Neuronal stem cell (in vitro differentiated cells): Measurements from ENCODE around the gene KSR2.

ENCODE experiments used
- DNase-seq: peaks from one replicate; pipeline ENCODE4 v3.0.0-alpha.2; 2013; ENCODE audit warnings: low spot score
- H2AFZ ChIP-seq: one replicate; pipeline ENCODE4 v1.6.1; 2013; ENCODE audit warnings: mild to moderate bottlenecking, low read length, inconsistent platforms
- H2AK5ac ChIP-seq: 2 replicates; pipeline ENCODE4 v1.6.1; 2013; ENCODE audit warnings: low read depth, mild to moderate bottlenecking, inconsistent platforms, low read length, moderate library complexity, mixed read lengths
- H2BK120ac ChIP-seq: 2 replicates; pipeline ENCODE4 v1.6.1; 2013; ENCODE audit warnings: low read depth, mild to moderate bottlenecking, inconsistent platforms, low read length, moderate library complexity, mixed read lengths
- H2BK12ac ChIP-seq: one replicate; pipeline ENCODE4 v1.6.1; 2013; ENCODE audit warnings: low read length, inconsistent platforms
- H2BK15ac ChIP-seq: 2 replicates; pipeline ENCODE4 v1.6.1; 2013; ENCODE audit warnings: mild to moderate bottlenecking, low read length, inconsistent platforms, mixed read lengths
- H2BK5ac ChIP-seq: one replicate; pipeline ENCODE4 v1.6.1; 2013; ENCODE audit warnings: inconsistent platforms, mild to moderate bottlenecking, low read length, moderate library complexity
- H3K14ac ChIP-seq: one replicate; pipeline ENCODE4 v1.6.1; 2013; ENCODE audit warnings: low read length, inconsistent platforms
- H3K18ac ChIP-seq: 2 replicates; pipeline ENCODE4 v1.6.1; 2013; ENCODE audit warnings: low read length, inconsistent platforms
- H3K23ac ChIP-seq: 2 replicates; pipeline ENCODE4 v1.6.1; 2013; ENCODE audit warnings: low read depth, mild to moderate bottlenecking, mixed read lengths, low read length, inconsistent platforms; ENCODE audit not compliant: poor library complexity
- H3K27ac ChIP-seq: replicated peaks from 3 replicates; pipeline ENCODE4 v1.5.1; 2013; ENCODE audit warnings: low read length, inconsistent platforms
- H3K27me3 ChIP-seq, 3 experiments: 2 replicates each; pipeline ENCODE4 v1.6.1; 2013; ENCODE audit warnings: low read length in 3 of 3, mild to moderate bottlenecking in 2 of 3, inconsistent platforms in 1 of 3, low read depth in 1 of 3, mixed read lengths in 1 of 3, moderate library complexity in 1 of 3; ENCODE audit not compliant: control insufficient read depth in 3 of 3, insufficient read depth in 3 of 3
- H3K36me3 ChIP-seq, 2 donors: replicated peaks in 1 of 2; 2 replicates each; pipeline ENCODE4 v1.6.1; 2013; ENCODE audit warnings: low read length in 2 of 2; ENCODE audit not compliant: control insufficient read depth in 2 of 2, insufficient read depth in 2 of 2
- H3K4ac ChIP-seq: 2 replicates; pipeline ENCODE4 v1.6.1; 2013; ENCODE audit warnings: inconsistent platforms, mild to moderate bottlenecking, low read length, moderate library complexity
- H3K4me1 ChIP-seq, 2 donors: 1 replicate in 1 of 2; 2 replicates in 1 of 2; pipeline ENCODE4 v1.6.1; 2013; ENCODE audit warnings: low read length in 2 of 2, low read depth in 1 of 2; ENCODE audit not compliant: control insufficient read depth in 2 of 2, insufficient read depth in 1 of 2
- H3K4me2 ChIP-seq: one replicate; pipeline ENCODE4 v1.6.1; 2013; ENCODE audit warnings: mild to moderate bottlenecking, low read length, inconsistent platforms; ENCODE audit not compliant: insufficient read depth, poor library complexity, severe bottlenecking
- H3K4me3 ChIP-seq, 2 donors: 2 replicates each; pipeline ENCODE4 v1.5.1; 2013; ENCODE audit warnings: low read length in 2 of 2, mild to moderate bottlenecking in 2 of 2, inconsistent platforms in 1 of 2, moderate library complexity in 1 of 2
- H3K79me1 ChIP-seq: one replicate; pipeline ENCODE4 v1.6.1; 2013; ENCODE audit warnings: low read depth, mild to moderate bottlenecking, inconsistent platforms, low read length, moderate library complexity
- H3K9ac ChIP-seq: one replicate; pipeline ENCODE4 v1.6.1; 2013; ENCODE audit warnings: mild to moderate bottlenecking, low read depth, low read length, inconsistent platforms; ENCODE audit not compliant: poor library complexity
- H3K9me3 ChIP-seq, 2 donors: replicated peaks in 1 of 2; 2 replicates each; pipeline versions ENCODE3 to v1.6.1; 2013; ENCODE audit warnings: low read length in 2 of 2, mild to moderate bottlenecking in 2 of 2, inconsistent platforms in 1 of 2, low read depth in 1 of 2, mixed read lengths in 1 of 2, moderate library complexity in 1 of 2; ENCODE audit not compliant: control insufficient read depth in 2 of 2, insufficient read depth in 1 of 2
- H4K8ac ChIP-seq: one replicate; pipeline ENCODE4 v1.6.1; 2013; ENCODE audit warnings: low read depth, mild to moderate bottlenecking, inconsistent platforms, low read length, moderate library complexity
- H4K91ac ChIP-seq: one replicate; pipeline ENCODE4 v1.6.1; 2013; ENCODE audit warnings: low read length, low read depth, mild to moderate bottlenecking, inconsistent platforms; ENCODE audit not compliant: poor library complexity
- WGBS, 2 donors: extraction: QIAGEN DNeasy Blood & Tissue Kit; methylation state at CpG; one replicate each; pipeline ENCODE4 v1.1.7; 2013; ENCODE audit warnings: missing lambda C conversion rate in 2 of 2, mixed read lengths in 1 of 2; ENCODE audit not compliant: insufficient read length in 2 of 2, insufficient replicate concordance in 1 of 2; ENCODE audit errors: extremely low coverage in 2 of 2; 5-methylcytosine and 5-hydroxymethylcytosine counted together

Gene KSR2

GRCh38 chr12:117903110-117903840, 65.5 kb downstream of the KSR2 start:
- no CpG with 5 or more reads among the region's 3 CpGs for WGBS, 2 donors

GRCh38 chr12:117901631-117902030, 67.2 kb downstream of the KSR2 start:
- WGBS, 2 donors, result no CpG with 5 or more reads among the region's 8 CpGs

More at GRCh38 chr12:117903110-117903840, 65.5 kb downstream of the KSR2 start:
- no peak overlapping the region for H3K23ac ChIP-seq
- H2BK5ac ChIP-seq, result no peak overlapping the region
- H4K8ac ChIP-seq, result no peak overlapping the region
- H3K27me3 ChIP-seq, result no peaks in the 10 kb centered on the region
- no peak overlapping the region for H2BK15ac ChIP-seq
- DNase-seq, result no peak
- H3K4me1 ChIP-seq, result no peaks in the 10 kb centered on the region
- H4K91ac ChIP-seq, result no peak overlapping the region
- no peak overlapping the region for H2BK12ac ChIP-seq
- no peak overlapping the region for H3K9ac ChIP-seq
- no peak overlapping the region for H3K27ac ChIP-seq
- no peaks in the 10 kb centered on the region for H3K9me3 ChIP-seq
- H3K4ac ChIP-seq, result no peak overlapping the region
- no peak overlapping the region for H2AFZ ChIP-seq
- H3K18ac ChIP-seq, result no peak overlapping the region
- H3K36me3 ChIP-seq, result no peaks in the 10 kb centered on the region
- H3K14ac ChIP-seq, result no peak overlapping the region
- H3K4me2 ChIP-seq, result no peak overlapping the region
- H2AK5ac ChIP-seq, result no peak overlapping the region
- H3K79me1 ChIP-seq, result no peaks in the 10 kb centered on the region
- H2BK120ac ChIP-seq, result no peak overlapping the region
- no peak overlapping the region for H3K4me3 ChIP-seq

DNA sequence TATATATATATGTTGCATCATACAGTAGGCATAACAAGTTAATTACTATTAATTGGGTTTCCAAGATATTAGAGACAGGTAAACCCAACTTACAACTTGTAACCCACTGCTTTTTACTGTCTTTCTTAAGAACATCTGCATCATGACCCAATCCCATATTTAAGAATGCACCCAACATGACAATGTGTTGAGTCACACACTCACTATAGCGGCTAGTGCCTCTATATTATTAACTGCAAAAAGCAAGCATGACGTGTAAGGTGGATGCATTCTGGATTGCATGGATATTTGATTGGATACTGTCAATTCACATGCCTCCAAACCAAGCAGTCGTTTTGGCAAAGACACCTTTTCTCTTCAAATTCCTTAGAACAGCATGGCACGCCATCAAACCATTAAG, 68.2 kb downstream of the KSR2 start:
- H3K27me3 ChIP-seq, result no peaks in the 10 kb centered on the region
- no peak overlapping the region for H3K14ac ChIP-seq
- H3K4me3 ChIP-seq, result no peak overlapping the region
- no peak overlapping the region for H3K4me2 ChIP-seq
- no peak overlapping the region for H2BK12ac ChIP-seq
- H3K18ac ChIP-seq, result no peak overlapping the region
- no peak overlapping the region for H4K8ac ChIP-seq
- no peak overlapping the region for H2AK5ac ChIP-seq
- no peaks in the 10 kb centered on the region for H3K36me3 ChIP-seq
- H3K9me3 ChIP-seq, result no peaks in the 10 kb centered on the region
- H3K27ac ChIP-seq, result no peak overlapping the region
- no peak overlapping the region for H2BK5ac ChIP-seq
- H2BK120ac ChIP-seq, result no peak overlapping the region
- no peaks in the 10 kb centered on the region for H3K4me1 ChIP-seq
- H3K23ac ChIP-seq, result no peak overlapping the region
- no peak overlapping the region for H3K4ac ChIP-seq
- no peak overlapping the region for H4K91ac ChIP-seq
- no peak overlapping the region for H2BK15ac ChIP-seq
- WGBS, 2 donors, result no CpG with 5 or more reads among the region's 4 CpGs
- no peaks in the 10 kb centered on the region for H3K79me1 ChIP-seq
- H3K9ac ChIP-seq, result no peak overlapping the region
- no peak for DNase-seq
- H2AFZ ChIP-seq, result no peak overlapping the region

More at GRCh38 chr12:117901631-117902030, 67.2 kb downstream of the KSR2 start:
- Histone ChIP-seq H2BK120ac (no peak overlapping the region), H2BK12ac (no peak overlapping the region), H3K27ac (no peak overlapping the region), H3K4ac (no peak overlapping the region), H3K4me3 (no peak overlapping the region), H3K9me3 (no peaks in the 10 kb centered on the region), H3K9ac (no peak overlapping the region), H3K36me3 (no peaks in the 10 kb centered on the region), H3K4me2 (no peak overlapping the region), H2AFZ (no peak overlapping the region), H3K18ac (no peak overlapping the region), H2BK5ac (no peak overlapping the region), H3K23ac (no peak overlapping the region), H3K79me1 (no peaks in the 10 kb centered on the region), H2BK15ac (no peak overlapping the region), H2AK5ac (no peak overlapping the region), H3K14ac (no peak overlapping the region), H3K27me3 (no peaks in the 10 kb centered on the region), H4K8ac (no peak overlapping the region), H4K91ac (no peak overlapping the region), H3K4me1 (no peaks in the 10 kb centered on the region)
- DNase-seq, result no peak

GRCh38 chr12:117897372-117898161, 71.2 kb downstream of the KSR2 start:
- no peak overlapping the region for H3K4me2 ChIP-seq
- no peak overlapping the region for H4K8ac ChIP-seq
- no peak overlapping the region for H3K27ac ChIP-seq
- H3K27me3 ChIP-seq, result no peaks in the 10 kb centered on the region
- no peaks in the 10 kb centered on the region for H3K4me1 ChIP-seq
- no peak overlapping the region for H2AFZ ChIP-seq
- no peaks in the 10 kb centered on the region for H3K9me3 ChIP-seq
- no peak overlapping the region for H2BK120ac ChIP-seq
- H3K4me3 ChIP-seq, result no peak overlapping the region
- H2BK15ac ChIP-seq, result no peak overlapping the region
- no peak overlapping the region for H4K91ac ChIP-seq
- no peak overlapping the region for H3K14ac ChIP-seq
- no peak overlapping the region for H2BK5ac ChIP-seq
- no peak overlapping the region for H3K23ac ChIP-seq
- no peak overlapping the region for H3K9ac ChIP-seq
- no peak overlapping the region for H2BK12ac ChIP-seq
- DNase-seq, result no peak
- no peak overlapping the region for H2AK5ac ChIP-seq
- H3K18ac ChIP-seq, result no peak overlapping the region
- WGBS, 2 donors, result no CpG with 5 or more reads among the region's 14 CpGs
- H3K79me1 ChIP-seq, result no peaks in the 10 kb centered on the region
- no peak overlapping the region for H3K4ac ChIP-seq
- H3K36me3 ChIP-seq, result no peaks in the 10 kb centered on the region
